GM15510 (cell line): ENCODE results near the gene AASDHPPT.

Experiments
- POLR2A ChIP-seq: IDR thresholded peaks from 3 replicates; pipeline ENCODE4 v1.6.1; 2011; ENCODE audit warnings: borderline replicate concordance; ENCODE audit not compliant: insufficient read length; ENCODE audit errors: extremely low read depth

Gene AASDHPPT

DNA sequence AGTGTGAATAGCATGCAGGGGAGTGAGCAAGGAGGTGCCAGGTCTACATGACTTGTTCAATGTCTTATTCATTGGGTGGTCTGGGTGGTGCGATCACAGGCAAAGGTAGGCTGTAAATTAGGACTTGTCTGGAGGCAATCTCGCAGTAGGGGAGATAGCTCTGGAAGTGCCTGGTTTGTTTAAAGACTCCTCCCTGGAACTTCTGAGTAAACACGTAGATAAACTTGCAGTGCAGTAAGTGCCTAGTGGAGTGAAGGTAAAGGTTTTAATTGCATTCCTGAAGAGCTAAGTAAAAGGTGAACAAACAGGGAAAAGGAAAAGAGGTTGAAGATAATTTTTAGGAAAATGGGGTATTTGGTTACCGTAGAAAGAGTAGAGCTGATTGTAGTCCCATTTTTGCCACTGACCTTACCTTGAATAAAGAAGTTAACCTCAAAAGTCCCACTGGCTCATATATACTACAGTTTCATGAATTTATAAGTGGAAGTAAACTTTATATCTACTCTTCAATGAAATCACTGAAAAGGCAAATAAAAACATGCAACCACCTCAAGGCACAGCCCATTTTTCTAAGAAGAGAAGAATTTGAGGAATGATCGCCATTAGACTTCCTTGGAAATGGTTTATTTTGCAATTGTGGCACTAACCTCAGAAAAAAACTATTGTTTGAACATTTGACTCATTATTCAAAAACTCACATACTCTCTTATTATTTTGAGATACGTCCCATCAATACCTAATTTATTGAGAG is 44.3 kb downstream of the AASDHPPT start:
- TF ChIP-seq POLR2A, result no peak

DNA sequence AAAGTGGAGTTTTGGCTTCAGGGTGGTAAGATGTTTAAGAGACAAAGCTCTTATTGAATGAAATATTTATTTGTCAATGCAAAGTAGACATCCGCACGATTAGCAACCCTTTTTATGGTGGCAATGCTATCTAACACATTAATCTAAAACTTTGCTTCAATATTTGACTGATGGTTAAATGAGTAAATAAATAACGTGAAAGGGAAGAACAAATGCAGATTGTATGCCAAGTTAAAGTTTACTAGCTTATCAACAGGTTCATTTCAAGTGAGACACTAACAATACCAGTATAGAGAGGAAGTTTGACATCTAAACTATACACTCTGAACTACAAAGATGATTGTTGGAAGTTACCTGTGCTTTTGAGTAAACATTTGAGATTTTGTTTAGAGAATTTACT is 50.1 kb downstream of the AASDHPPT start:
- TF ChIP-seq POLR2A, result no peak

DNA sequence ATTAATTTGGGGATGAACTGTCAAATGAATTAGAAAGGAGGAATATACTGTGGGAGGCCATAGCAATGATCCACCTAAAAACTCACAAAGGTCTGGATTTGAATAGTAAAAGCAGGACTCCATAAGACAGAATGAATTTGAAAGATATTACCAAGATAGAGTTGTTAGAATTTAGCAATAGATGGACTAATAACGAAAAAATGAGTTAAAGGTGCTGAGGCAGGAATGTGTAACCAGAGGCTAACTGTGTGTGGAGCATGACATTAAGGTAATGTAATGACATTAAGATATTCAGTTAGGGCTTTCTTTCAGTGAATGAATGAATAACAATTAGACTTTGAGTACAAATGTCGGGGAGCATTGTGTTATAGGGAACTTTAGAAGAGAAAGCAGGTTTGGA is 51.3 kb downstream of the AASDHPPT start:
- no peak for TF ChIP-seq POLR2A

DNA sequence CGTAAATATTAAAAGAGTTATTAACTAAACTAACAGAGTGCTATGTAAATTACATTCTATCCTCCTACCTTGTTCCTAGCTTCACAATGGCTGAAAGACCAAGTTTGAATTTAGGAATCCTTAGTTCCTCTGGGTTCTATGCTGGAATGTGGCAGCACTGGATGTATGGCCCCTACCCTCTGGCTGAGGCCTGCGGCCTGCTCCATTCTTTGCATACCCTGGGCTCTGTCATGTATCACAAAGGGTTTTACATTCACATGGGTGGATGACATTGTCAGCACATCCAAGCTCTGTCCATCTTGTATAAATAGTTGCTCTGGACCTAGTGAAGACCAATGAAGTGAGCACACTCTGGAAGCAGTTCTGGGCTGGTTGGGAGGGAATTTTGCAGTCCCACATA is 54.5 kb downstream of the AASDHPPT start:
- no peak for TF ChIP-seq POLR2A

DNA sequence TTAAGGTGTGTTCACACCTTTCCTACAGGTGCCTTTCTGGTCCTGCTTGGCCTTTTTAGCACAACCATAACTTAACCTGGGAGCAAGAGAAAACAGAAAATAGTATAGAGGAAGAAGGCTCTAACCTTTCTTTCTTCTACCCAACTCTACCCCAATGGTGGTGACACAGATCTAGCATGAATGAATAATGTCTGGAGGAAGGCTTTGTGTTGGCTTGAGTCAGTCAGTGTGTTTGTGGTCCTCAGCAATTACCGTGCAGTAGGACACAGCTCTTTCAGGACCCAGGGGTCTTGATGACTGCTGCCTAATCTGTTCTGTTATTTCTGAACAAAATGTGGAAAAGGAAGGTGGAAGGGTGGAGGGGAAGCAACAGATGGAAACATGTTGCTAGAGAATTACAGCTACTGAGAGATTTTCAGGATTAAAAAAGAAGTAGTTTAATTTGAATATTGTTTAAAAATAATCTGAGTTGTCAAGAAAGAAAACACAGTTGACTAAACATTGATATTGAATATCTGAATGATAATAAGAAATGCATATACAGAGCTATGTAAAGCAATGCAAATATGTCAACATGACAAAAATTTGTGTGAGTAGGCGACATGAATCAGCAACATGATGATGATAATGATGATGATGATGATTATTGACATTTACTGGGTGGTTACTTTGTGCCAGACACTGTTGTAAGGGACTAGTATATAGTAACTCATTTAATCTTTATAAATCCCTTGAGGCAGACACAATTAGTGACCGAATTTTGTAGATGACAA is 55.3 kb downstream of the AASDHPPT start:
- no peak for TF ChIP-seq POLR2A

DNA sequence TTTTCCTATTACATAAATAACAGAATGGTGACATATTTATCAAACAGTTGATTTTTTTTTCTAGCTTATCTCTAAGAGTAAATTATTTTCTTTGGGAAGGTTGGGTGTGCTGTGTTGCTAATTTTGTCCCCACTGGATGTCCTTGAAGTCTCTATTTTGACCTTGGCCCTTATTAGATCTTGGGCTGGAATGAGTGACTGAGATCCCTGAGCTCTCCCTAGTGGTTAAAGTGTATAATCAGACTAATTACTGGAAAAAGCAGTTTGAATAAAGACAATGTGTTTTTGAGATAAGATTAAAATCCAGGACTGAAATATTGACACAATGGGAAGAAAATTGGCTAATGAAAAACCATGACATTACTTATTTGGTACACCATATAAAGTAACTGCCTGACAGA is 56.1 kb downstream of the AASDHPPT start:
- TF ChIP-seq POLR2A, result no peak

DNA sequence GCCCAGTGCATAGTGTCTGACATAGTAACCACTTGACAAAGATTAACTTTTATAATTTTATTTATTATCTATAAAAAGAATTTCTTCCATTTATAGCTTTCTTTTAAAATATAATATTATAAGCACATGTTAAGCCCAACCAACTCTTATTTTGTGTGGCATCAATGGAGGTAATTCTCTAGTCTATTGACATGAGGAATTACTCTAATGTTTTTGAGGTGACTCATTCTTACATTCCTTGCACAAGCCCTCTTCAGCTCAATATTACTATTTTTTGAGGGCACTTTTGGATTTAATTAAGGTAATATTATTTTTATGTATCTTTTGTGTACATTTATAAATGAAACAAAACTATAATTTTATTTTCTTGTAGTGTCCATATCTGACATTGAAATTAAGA is 59.6 kb downstream of the AASDHPPT start:
- TF ChIP-seq POLR2A, result no peak

DNA sequence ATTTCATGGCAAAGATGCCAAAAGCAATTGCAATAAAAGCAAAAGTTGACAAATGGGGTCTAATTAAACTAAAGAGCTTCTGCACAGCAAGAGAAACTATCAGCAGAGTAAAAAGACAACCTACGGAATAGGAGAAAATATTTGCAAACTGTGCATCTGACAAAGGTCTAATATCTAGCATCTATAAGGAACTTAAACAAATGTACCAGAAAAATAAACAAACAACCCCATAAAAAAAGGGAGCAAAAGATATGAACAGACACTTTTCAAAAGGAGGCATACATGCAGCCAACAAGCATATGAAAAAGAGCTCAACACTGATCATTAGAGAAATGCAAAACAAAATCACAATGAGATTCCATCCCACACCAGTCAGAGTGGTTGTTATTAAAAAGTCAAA is 60.3 kb downstream of the AASDHPPT start:
- TF ChIP-seq POLR2A, result no peak
